Colonic mucosa (tissue), 4 donors: ENCODE results near the gene HNRNPUL1. TPM values are rescaled to one million over a fixed set of nuclear protein-coding genes. Genes with fewer than 3 reads are reported as not detected.

Experiments used
- DNase-seq: peaks from one replicate; pipeline ENCODE4 v3.0.0-alpha.2; 2020
- H3K27ac ChIP-seq: fragments of 200-600 bp; one replicate; pipeline ENCODE4 v1.8.0; 2021
- H3K27me3 ChIP-seq: fragments of 200-600 bp; one replicate; pipeline ENCODE4 v1.8.0; 2021
- H3K36me3 ChIP-seq: fragments of 200-600 bp; one replicate; pipeline ENCODE4 v1.8.0; 2021
- H3K4me1 ChIP-seq: fragments of 200-600 bp; one replicate; pipeline ENCODE4 v1.8.0; 2021; ENCODE audit warnings: mild to moderate bottlenecking
- H3K4me3 ChIP-seq: fragments of 200-600 bp; one replicate; pipeline ENCODE4 v1.8.0; 2021
- H3K9ac ChIP-seq, 2 donors: one replicate each; pipeline ENCODE4 v1.7.0; 2013; ENCODE audit warnings: control low read depth in 2 of 2, low read depth in 2 of 2, low read length in 2 of 2
- H3K9me3 ChIP-seq: fragments of 200-600 bp; one replicate; pipeline ENCODE4 v1.8.0; 2021
- intact Hi-C: fragments of 100-400 bp; cut with DNase I; formaldehyde crosslinking; loops from one replicate; pipeline ENCODE4 v1.14.1; 2022
- total RNA-seq, 2 donors: library from RNA; stranded (reverse); fragmentation: NEBNext Ultra II Directional in 1 of 2; extraction: Animal tissue kit (Norgen Biotek cat#: 25700) in 1 of 2; gene quantifications; one replicate each; pipeline ENCODE4 v1.2.1, GENCODE V29; 2021
- TF ChIP-seq, protein P1 (sequence below): fragments of 200-600 bp; IDR thresholded peaks from one replicate; pipeline ENCODE4 v1.8.0; 2022; ENCODE audit warnings: antibody characterized with exemption, mild to moderate bottlenecking
- donor health status: healthy.
- donor health status: DM: no; HTN: no; CAD: no.
- donor health status: DM: no; HTN: no; CAD: no.

HNRNPUL1 gene
- total RNA-seq, 2 donors from 2014 or later = 179 to 233 TPM

DNA sequence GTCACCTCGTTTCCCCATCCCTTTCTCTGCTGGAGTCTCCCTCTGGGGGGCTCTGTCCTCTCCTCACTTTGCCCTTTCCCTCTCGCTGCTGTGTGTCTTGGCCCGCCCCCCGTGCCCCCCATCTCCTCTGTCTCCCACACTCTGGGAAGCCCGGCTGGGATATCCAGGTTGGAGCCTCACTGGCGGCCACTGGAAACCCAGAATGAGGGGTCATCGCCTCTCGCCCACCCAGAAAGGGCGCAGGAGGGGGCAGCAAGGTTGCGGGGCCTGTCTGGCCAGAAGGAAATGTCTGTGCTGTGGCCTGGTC lies 61.4 kb downstream of the HNRNPUL1 start:
- Histone ChIP-seq H3K27me3 (no peaks in the 10 kb centered on the region), H3K36me3 (no peaks in the 10 kb centered on the region), H3K9ac (peak overlapping the region in 1 of 2 donors; percentile 40), H3K4me1 (peaks cover 29% of the 10 kb centered on the region), H3K27ac (peak overlapping the region; percentile 71), H3K9me3 (no peaks in the 10 kb centered on the region), H3K4me3 (no peak overlapping the region)
- intact Hi-C loops = loop anchor here (10.0 kb wide), 1 partner anchor 109 kb away; the partner anchor contains the start of gene DMAC2
- TF ChIP-seq, protein P1, sequence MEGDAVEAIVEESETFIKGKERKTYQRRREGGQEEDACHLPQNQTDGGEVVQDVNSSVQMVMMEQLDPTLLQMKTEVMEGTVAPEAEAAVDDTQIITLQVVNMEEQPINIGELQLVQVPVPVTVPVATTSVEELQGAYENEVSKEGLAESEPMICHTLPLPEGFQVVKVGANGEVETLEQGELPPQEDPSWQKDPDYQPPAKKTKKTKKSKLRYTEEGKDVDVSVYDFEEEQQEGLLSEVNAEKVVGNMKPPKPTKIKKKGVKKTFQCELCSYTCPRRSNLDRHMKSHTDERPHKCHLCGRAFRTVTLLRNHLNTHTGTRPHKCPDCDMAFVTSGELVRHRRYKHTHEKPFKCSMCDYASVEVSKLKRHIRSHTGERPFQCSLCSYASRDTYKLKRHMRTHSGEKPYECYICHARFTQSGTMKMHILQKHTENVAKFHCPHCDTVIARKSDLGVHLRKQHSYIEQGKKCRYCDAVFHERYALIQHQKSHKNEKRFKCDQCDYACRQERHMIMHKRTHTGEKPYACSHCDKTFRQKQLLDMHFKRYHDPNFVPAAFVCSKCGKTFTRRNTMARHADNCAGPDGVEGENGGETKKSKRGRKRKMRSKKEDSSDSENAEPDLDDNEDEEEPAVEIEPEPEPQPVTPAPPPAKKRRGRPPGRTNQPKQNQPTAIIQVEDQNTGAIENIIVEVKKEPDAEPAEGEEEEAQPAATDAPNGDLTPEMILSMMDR = no peak
- DNase-seq = no peak

- no peaks in the 10 kb centered on the region for H3K27me3 ChIP-seq
- no peak for DNase-seq
- peak overlapping the region; percentile 71 for H3K27ac ChIP-seq
- peak overlapping the region; percentile 22 to 40 for H3K9ac ChIP-seq
- intact Hi-C loops = loop anchor here (10.0 kb wide), 1 partner anchor 109 kb away; the partner anchor contains the start of gene DMAC2
- H3K36me3 ChIP-seq = no peaks in the 10 kb centered on the region
- H3K4me3 ChIP-seq = no peak overlapping the region
- TF ChIP-seq, protein P1 = no peak
- H3K4me1 ChIP-seq = peaks cover 29% of the 10 kb centered on the region
- H3K9me3 ChIP-seq = no peaks in the 10 kb centered on the region
These were observed 62.0 kb downstream of the HNRNPUL1 start for GRCh38 chr19:41325947-41326706.

DNA sequence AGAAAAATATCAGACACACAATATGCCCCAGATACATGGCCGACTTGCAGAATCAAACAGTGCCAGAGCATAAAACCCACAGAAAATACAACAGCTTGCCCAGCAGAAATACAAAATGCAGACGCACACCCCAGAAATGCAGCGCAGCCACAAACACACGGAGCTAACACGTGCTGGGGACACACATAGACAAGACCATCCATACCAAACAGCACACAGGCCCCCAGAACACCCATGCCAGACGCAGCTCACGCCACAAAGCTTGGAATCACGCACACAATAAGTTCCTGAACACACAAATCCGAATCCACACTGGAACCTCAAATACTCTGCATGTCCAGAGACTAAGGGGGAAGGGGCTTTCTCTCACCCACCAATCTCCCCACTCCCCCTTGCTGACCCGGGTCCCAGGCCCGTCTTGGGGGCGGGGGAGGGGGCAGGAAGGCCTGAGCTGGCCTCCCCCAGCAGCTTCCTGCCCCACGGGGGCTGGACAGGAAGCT lies 63.0 kb downstream of the HNRNPUL1 start:
- H3K4me1 ChIP-seq = peaks cover 29% of the 10 kb centered on the region
- DNase-seq = no peak
- no peaks in the 10 kb centered on the region for H3K9me3 ChIP-seq
- H3K4me3 ChIP-seq = peak overlapping the region; percentile 30
- H3K36me3 ChIP-seq = no peaks in the 10 kb centered on the region
- peak overlapping the region; percentile 53 to 54 for H3K9ac ChIP-seq
- TF ChIP-seq, protein P1 = no peak
- intact Hi-C loops = loop anchor here (10.0 kb wide), 1 partner anchor 108 kb away; the partner anchor contains the start of gene DMAC2
- peak overlapping the region; percentile 67 for H3K27ac ChIP-seq
- no peaks in the 10 kb centered on the region for H3K27me3 ChIP-seq

- H3K4me3 ChIP-seq = peak overlapping the region; percentile 30
- H3K9me3 ChIP-seq = no peaks in the 10 kb centered on the region
- TF ChIP-seq, protein P1 = no peak
- no peaks in the 10 kb centered on the region for H3K27me3 ChIP-seq
- intact Hi-C loops = loop anchor here (10.0 kb wide), 1 partner anchor 107 kb away; the partner anchor contains the start of gene DMAC2
- peak; percentile 81 for DNase-seq
- H3K4me1 ChIP-seq = peaks cover 29% of the 10 kb centered on the region
- H3K27ac ChIP-seq = peak overlapping the region; percentile 67
- H3K9ac ChIP-seq = peak overlapping the region; percentile 53 to 54
- H3K36me3 ChIP-seq = no peaks in the 10 kb centered on the region
These were observed 63.5 kb downstream of the HNRNPUL1 start for GRCh38 chr19:41327576-41328156.

- Histone ChIP-seq H3K27me3 (no peaks in the 10 kb centered on the region), H3K9ac (peak overlapping the region; percentile 53 to 54), H3K27ac (peak overlapping the region; percentile 67), H3K9me3 (no peaks in the 10 kb centered on the region), H3K4me1 (peaks cover 29% of the 10 kb centered on the region), H3K4me3 (peak overlapping the region; percentile 30), H3K36me3 (no peaks in the 10 kb centered on the region)
- no peak for DNase-seq
- intact Hi-C loops = loop anchor here (10.0 kb wide), 1 partner anchor 107 kb away; the partner anchor contains the start of gene DMAC2
- TF ChIP-seq, protein P1 = no peak
These were observed 64.1 kb downstream of the HNRNPUL1 start for GRCh38 chr19:41328157-41328841.
